CD14-positive monocyte (primary cell): ENCODE data around the gene DLGAP1. TPM values are rescaled to one million over a fixed set of nuclear protein-coding genes. Genes with fewer than 3 reads are reported as not detected.

Experiments
- DNase-seq, 3 donors: peaks; one replicate each; pipeline ENCODE4 v3.0.0-alpha.2; 2011 to 2022
- H2AFZ ChIP-seq: 2 replicates; pipeline ENCODE4 v1.6.0; 2012; ENCODE audit warnings: mild to moderate bottlenecking, low read depth, low read length, inconsistent platforms; ENCODE audit not compliant: insufficient read depth, poor library complexity, severe bottlenecking
- H3K27ac ChIP-seq, 2 donors: 1 replicate in 1 of 2; 2 replicates in 1 of 2; pipeline ENCODE4 v1.5.1; 2012 to 2013; ENCODE audit warnings: low read length in 2 of 2, control low read depth in 1 of 2, inconsistent platforms in 1 of 2, low read depth in 1 of 2, mild to moderate bottlenecking in 1 of 2
- H3K27me3 ChIP-seq, 2 donors: one replicate each; pipeline versions ENCODE4 v1.6.0 to v1.6.1; 2011 to 2013; ENCODE audit warnings: low read length in 2 of 2; ENCODE audit not compliant: control insufficient read depth in 2 of 2, insufficient read depth in 2 of 2
- H3K36me3 ChIP-seq, 2 donors: replicated peaks in 1 of 2; 1 replicate in 1 of 2; 2 replicates in 1 of 2; pipeline versions ENCODE4 v1.5.1 to v1.6.1; 2012 to 2013; ENCODE audit warnings: low read length in 2 of 2, control low read depth in 1 of 2, inconsistent platforms in 1 of 2, mild to moderate bottlenecking in 1 of 2; ENCODE audit not compliant: insufficient read depth in 2 of 2, control insufficient read depth in 1 of 2
- H3K4me1 ChIP-seq, 2 donors: 1 replicate in 1 of 2; 2 replicates in 1 of 2; pipeline versions ENCODE4 v1.5.1 to v1.6.1; 2012 to 2013; ENCODE audit warnings: low read length in 2 of 2, control low read depth in 1 of 2, inconsistent platforms in 1 of 2, mild to moderate bottlenecking in 1 of 2, moderate library complexity in 1 of 2; ENCODE audit not compliant: insufficient read depth in 2 of 2, control insufficient read depth in 1 of 2
- H3K4me2 ChIP-seq: replicated peaks from 2 replicates; pipeline ENCODE3; 2012; ENCODE audit warnings: low read length, moderate library complexity, mild to moderate bottlenecking; ENCODE audit not compliant: poor library complexity, severe bottlenecking; ENCODE audit errors: extremely low read depth
- H3K4me3 ChIP-seq, 3 experiments: fragments of 200-600 bp in 1 of 3; sonication (generic) in 1 of 3; replicated peaks in 1 of 3; 1 replicate in 2 of 3; 2 replicates in 1 of 3; pipeline ENCODE4 v1.5.1; 2011 to 2013; ENCODE audit warnings: low read length in 3 of 3, mild to moderate bottlenecking in 3 of 3, control low read depth in 2 of 3, low read depth in 2 of 3, inconsistent platforms in 1 of 3, moderate library complexity in 1 of 3
- H3K79me2 ChIP-seq: 2 replicates; pipeline ENCODE4 v1.6.0; 2012; ENCODE audit warnings: mild to moderate bottlenecking, control low read depth, inconsistent platforms, low read length, moderate library complexity; ENCODE audit not compliant: insufficient read depth
- H3K9ac ChIP-seq: 2 replicates; pipeline ENCODE4 v1.6.0; 2017; ENCODE audit warnings: low read length, mild to moderate bottlenecking; ENCODE audit not compliant: insufficient read depth, poor library complexity, severe bottlenecking
- H3K9me3 ChIP-seq, 2 donors: replicated peaks in 1 of 2; 1 replicate in 1 of 2; 2 replicates in 1 of 2; pipeline versions ENCODE4 v1.5.1 to v1.6.1; 2012 to 2013; ENCODE audit warnings: low read length in 2 of 2, control low read depth in 1 of 2; ENCODE audit not compliant: control insufficient read depth in 1 of 2, insufficient read depth in 1 of 2
- H4K20me1 ChIP-seq: 2 replicates; pipeline ENCODE4 v1.6.0; 2012; ENCODE audit warnings: mild to moderate bottlenecking, low read length, control low read depth, moderate library complexity; ENCODE audit not compliant: insufficient read depth
- H3K27ac Mint-ChIP-seq, 7 donors: one replicate each; pipeline ENCODE4 v1.8.0; 2020; ENCODE audit warnings: mild to moderate bottlenecking in 7 of 7, mixed read lengths in 7 of 7, moderate library complexity in 6 of 7, inconsistent platforms in 2 of 7
- H3K27me3 Mint-ChIP-seq, 3 donors: one replicate each; pipeline ENCODE4 v1.8.0; 2021 to 2022; ENCODE audit warnings: low read depth in 3 of 3, mild to moderate bottlenecking in 3 of 3, mixed read lengths in 3 of 3, moderate library complexity in 3 of 3, inconsistent platforms in 1 of 3
- H3K36me3 Mint-ChIP-seq, 2 donors: one replicate each; pipeline ENCODE4 v1.8.0; 2020; ENCODE audit warnings: mixed read lengths in 2 of 2, inconsistent platforms in 1 of 2, mild to moderate bottlenecking in 1 of 2
- H3K4me1 Mint-ChIP-seq: one replicate; pipeline ENCODE4 v1.8.0; 2020; ENCODE audit warnings: mild to moderate bottlenecking, mixed read lengths
- H3K4me3 Mint-ChIP-seq, 2 donors: one replicate each; pipeline ENCODE4 v1.8.0; 2020; ENCODE audit warnings: mild to moderate bottlenecking in 2 of 2, mixed read lengths in 2 of 2, moderate library complexity in 1 of 2
- H3K9me3 Mint-ChIP-seq, 7 donors: one replicate each; pipeline ENCODE4 v1.8.0; 2020 to 2022; ENCODE audit warnings: mixed read lengths in 7 of 7, mild to moderate bottlenecking in 6 of 7, moderate library complexity in 6 of 7, inconsistent platforms in 2 of 7
- WGBS: methylation state at CpG from one replicate; pipeline ENCODE4 v1.1.5; 2013; ENCODE audit warnings: missing lambda C conversion rate; ENCODE audit not compliant: insufficient coverage; 5-methylcytosine and 5-hydroxymethylcytosine counted together
- intact Hi-C, 2 donors: fragments of 100-400 bp; cut with micrococcal nuclease; formaldehyde crosslinking; loops; one replicate each; pipeline versions ENCODE4 v1.15.0 to v1.15.1; 2023
- polyA plus RNA-seq, 3 donors: library from polyadenylated mRNA; depleted of rRNA in 1 of 3; unstranded in 2 of 3; stranded (reverse) in 1 of 3; fragments of 300-500 nt in 2 of 3; fragments of >200 nt in 1 of 3; fragmentation: Illumina TruSeq in 2 of 3; gene quantifications; 1 replicate in 2 of 3; 2 replicates in 1 of 3; pipeline ENCODE4 v1.2.3, GENCODE V29; 2012 to 2021
- TF ChIP-seq, protein P1 (sequence below): fragments of 200-600 bp; IDR thresholded peaks from one replicate; pipeline ENCODE4 v1.8.0; 2022; ENCODE audit warnings: antibody characterized with exemption, mild to moderate bottlenecking

DLGAP1 gene
- polyA plus RNA-seq, 3 donors: 0.09 to 0.42 TPM; not detected in 1

- no CpG with 5 or more reads among the region's 3 CpGs for WGBS
- H3K27ac Mint-ChIP-seq: no peak overlapping the region
Observed at GRCh38 chr18:3683483-3683882, 771.6 kb downstream of the DLGAP1 start.

DNA sequence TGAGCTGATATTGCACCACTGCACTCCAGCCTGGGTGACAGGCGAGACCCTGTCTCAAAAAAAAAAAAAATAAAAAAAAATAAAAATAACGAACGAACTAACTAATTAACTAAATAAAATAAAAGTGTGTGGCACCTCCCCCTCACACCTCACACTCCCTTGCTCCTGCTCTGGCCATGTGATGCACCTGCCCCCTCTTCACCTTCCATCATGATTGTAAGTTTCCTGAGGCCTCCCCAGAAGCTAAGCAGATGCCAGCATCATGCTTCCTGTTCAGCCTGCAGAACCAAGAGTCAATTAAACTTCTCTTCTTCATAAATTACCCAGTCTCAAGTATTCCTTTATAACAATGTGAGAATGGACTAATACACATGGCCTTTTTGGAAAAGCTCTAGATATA is 773.0 kb downstream of the DLGAP1 start:
- TF ChIP-seq, protein P1, sequence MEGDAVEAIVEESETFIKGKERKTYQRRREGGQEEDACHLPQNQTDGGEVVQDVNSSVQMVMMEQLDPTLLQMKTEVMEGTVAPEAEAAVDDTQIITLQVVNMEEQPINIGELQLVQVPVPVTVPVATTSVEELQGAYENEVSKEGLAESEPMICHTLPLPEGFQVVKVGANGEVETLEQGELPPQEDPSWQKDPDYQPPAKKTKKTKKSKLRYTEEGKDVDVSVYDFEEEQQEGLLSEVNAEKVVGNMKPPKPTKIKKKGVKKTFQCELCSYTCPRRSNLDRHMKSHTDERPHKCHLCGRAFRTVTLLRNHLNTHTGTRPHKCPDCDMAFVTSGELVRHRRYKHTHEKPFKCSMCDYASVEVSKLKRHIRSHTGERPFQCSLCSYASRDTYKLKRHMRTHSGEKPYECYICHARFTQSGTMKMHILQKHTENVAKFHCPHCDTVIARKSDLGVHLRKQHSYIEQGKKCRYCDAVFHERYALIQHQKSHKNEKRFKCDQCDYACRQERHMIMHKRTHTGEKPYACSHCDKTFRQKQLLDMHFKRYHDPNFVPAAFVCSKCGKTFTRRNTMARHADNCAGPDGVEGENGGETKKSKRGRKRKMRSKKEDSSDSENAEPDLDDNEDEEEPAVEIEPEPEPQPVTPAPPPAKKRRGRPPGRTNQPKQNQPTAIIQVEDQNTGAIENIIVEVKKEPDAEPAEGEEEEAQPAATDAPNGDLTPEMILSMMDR: no peak
- Mint-ChIP-seq H3K4me3 (no peak overlapping the region), H3K27me3 (peaks cover 0 to 3% (median 2%) of the 10 kb centered on the region in 3 donors), H3K4me1 (peaks cover 29% of the 10 kb centered on the region), H3K27ac (no peak overlapping the region), H3K36me3 (peaks cover 7 to 8% of the 10 kb centered on the region in 2 donors), H3K9me3 (peaks cover 5 to 10% (median 8%) of the 10 kb centered on the region in 7 donors)
- no peak for DNase-seq
- Histone ChIP-seq H3K36me3 (no peaks in the 10 kb centered on the region), H3K4me3 (no peak overlapping the region), H3K27me3 (no peaks in the 10 kb centered on the region), H3K9ac (no peak overlapping the region), H3K79me2 (no peaks in the 10 kb centered on the region), H3K27ac (no peak overlapping the region), H3K4me1 (peaks cover 19 to 23% of the 10 kb centered on the region in 2 donors), H3K9me3 (peaks cover 0 to 5% of the 10 kb centered on the region in 2 donors), H3K4me2 (no peak overlapping the region), H2AFZ (no peak overlapping the region), H4K20me1 (no peaks in the 10 kb centered on the region)
- WGBS: no CpG with 5 or more reads among the region's 3 CpGs
- intact Hi-C loops: no loop called here

More at GRCh38 chr18:3683483-3683882, 771.6 kb downstream of the DLGAP1 start:
- TF ChIP-seq, protein P1: no peak
- Mint-ChIP-seq H3K27me3 (peaks cover 0 to 3% (median 2%) of the 10 kb centered on the region in 3 donors), H3K4me1 (peaks cover 29% of the 10 kb centered on the region), H3K36me3 (peaks cover 7 to 8% of the 10 kb centered on the region in 2 donors), H3K4me3 (no peak overlapping the region), H3K9me3 (peaks cover 5 to 10% (median 8%) of the 10 kb centered on the region in 7 donors)
- no peak overlapping the region for H3K27ac ChIP-seq
- no peak overlapping the region for H3K4me3 ChIP-seq
- H3K27me3 ChIP-seq: no peaks in the 10 kb centered on the region
- H3K9me3 ChIP-seq: peaks cover 0 to 5% of the 10 kb centered on the region in 2 donors
- H4K20me1 ChIP-seq: no peaks in the 10 kb centered on the region
- H2AFZ ChIP-seq: no peak overlapping the region
- intact Hi-C loops: no loop called here
- no peak overlapping the region for H3K4me2 ChIP-seq
- peaks cover 19 to 20% of the 10 kb centered on the region in 2 donors for H3K4me1 ChIP-seq
- no peaks in the 10 kb centered on the region for H3K36me3 ChIP-seq
- H3K9ac ChIP-seq: no peak overlapping the region
- no peaks in the 10 kb centered on the region for H3K79me2 ChIP-seq
- no peak for DNase-seq
